PFSK-1 (cell line): ENCODE data around the gene ARHGEF4.

Experiments used
- FOXP2 ChIP-seq: optimal IDR thresholded peaks from 2 replicates; pipeline ENCODE3; 2011; ENCODE audit warnings: borderline replicate concordance, control low read depth, inconsistent platforms; ENCODE audit not compliant: insufficient read depth; ENCODE audit errors: extremely low read length, extremely low read depth
- POLR2AphosphoS5 ChIP-seq: IDR thresholded peaks from 2 replicates; pipeline ENCODE4 v1.6.1; 2012; ENCODE audit warnings: low read depth, mild to moderate bottlenecking, control low read depth, low read length, moderate library complexity
- SIN3A ChIP-seq: IDR thresholded peaks from 2 replicates; pipeline ENCODE4 v1.6.1; 2012; ENCODE audit warnings: mild to moderate bottlenecking, low read length, moderate library complexity, borderline replicate concordance; ENCODE audit not compliant: insufficient read depth
- TAF1 ChIP-seq: IDR thresholded peaks from 2 replicates; pipeline ENCODE4 v1.6.1; 2012; ENCODE audit warnings: low read length, control low read depth, borderline replicate concordance; ENCODE audit not compliant: insufficient read depth
- TF ChIP-seq, protein P1 (sequence below), 2 experiments: IDR thresholded peaks; 2 replicates each; pipeline versions ENCODE4 v1.6.1 to v1.8.0; 2011 to 2012; ENCODE audit warnings: low read depth in 2 of 2, low read length in 2 of 2, control low read depth in 1 of 2, inconsistent platforms in 1 of 2, mild to moderate bottlenecking in 1 of 2, moderate library complexity in 1 of 2; ENCODE audit not compliant: insufficient read depth in 1 of 2

DNA sequence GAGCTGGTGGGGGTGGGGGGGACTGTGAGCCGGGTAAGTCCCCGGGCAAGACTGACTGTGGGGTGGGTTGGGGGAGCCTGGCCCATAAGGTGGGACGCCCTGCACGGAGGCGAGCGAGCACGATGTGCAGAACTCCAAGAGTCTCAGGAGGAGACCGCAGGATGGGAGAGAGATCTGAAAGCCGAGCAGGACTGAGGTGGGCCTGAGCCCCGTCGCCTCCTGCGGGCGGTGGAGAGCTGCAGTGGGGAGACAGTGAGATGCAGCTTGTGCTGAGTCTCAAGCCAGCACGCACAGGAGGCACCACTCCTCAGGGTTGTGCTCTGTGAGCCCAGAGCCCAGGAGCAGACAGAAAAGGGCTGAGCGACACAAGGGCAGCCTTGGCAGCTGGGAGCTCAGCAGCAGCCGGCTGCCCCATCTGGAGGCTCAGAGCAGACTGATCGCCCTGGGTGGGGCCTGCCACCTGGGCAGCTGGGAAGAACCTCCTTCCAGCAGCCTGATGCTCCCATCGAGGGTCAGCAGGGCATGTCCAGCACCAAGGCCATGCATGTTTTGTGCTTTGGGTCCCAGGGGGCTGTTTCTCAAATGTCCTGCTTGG is 15.9 kb downstream of the ARHGEF4 start:
- TF ChIP-seq POLR2AphosphoS5 (no peak), SIN3A (no peak), TAF1 (no peak), FOXP2 (no peak)
- TF ChIP-seq, protein P1, sequence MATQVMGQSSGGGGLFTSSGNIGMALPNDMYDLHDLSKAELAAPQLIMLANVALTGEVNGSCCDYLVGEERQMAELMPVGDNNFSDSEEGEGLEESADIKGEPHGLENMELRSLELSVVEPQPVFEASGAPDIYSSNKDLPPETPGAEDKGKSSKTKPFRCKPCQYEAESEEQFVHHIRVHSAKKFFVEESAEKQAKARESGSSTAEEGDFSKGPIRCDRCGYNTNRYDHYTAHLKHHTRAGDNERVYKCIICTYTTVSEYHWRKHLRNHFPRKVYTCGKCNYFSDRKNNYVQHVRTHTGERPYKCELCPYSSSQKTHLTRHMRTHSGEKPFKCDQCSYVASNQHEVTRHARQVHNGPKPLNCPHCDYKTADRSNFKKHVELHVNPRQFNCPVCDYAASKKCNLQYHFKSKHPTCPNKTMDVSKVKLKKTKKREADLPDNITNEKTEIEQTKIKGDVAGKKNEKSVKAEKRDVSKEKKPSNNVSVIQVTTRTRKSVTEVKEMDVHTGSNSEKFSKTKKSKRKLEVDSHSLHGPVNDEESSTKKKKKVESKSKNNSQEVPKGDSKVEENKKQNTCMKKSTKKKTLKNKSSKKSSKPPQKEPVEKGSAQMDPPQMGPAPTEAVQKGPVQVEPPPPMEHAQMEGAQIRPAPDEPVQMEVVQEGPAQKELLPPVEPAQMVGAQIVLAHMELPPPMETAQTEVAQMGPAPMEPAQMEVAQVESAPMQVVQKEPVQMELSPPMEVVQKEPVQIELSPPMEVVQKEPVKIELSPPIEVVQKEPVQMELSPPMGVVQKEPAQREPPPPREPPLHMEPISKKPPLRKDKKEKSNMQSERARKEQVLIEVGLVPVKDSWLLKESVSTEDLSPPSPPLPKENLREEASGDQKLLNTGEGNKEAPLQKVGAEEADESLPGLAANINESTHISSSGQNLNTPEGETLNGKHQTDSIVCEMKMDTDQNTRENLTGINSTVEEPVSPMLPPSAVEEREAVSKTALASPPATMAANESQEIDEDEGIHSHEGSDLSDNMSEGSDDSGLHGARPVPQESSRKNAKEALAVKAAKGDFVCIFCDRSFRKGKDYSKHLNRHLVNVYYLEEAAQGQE (IDR thresholded peaks at IDR 0.05; ENCODE audit: insufficient read depth in 1 of 2, low read depth in 2 of 2, low read length in 2 of 2), result no peak
